OCI-LY7 (cell line): ENCODE data around the gene HAPLN2. TPM values are rescaled to one million over a fixed set of nuclear protein-coding genes. Genes with fewer than 3 reads are reported as not detected.

Experiments used
- BruUV-seq: library from RNA; stranded (reverse); fragments of 400-500 nt; replicated peaks from 2 replicates; lab custom pipeline; 2021; lab: Mats Ljungman, UMichigan
- CTCF ChIA-PET: fragments of 300-600 bp; sonication (Branson Sonifier 250); formaldehyde crosslinking; loops from one replicate; lab custom pipeline; 2022; ENCODE audit warnings: antibody characterized with exemption; ENCODE audit not compliant: unreplicated experiment; lab: Charles Lee
- POLR2A ChIA-PET: fragments of 300-600 bp; sonication (Branson Sonifier 250); formaldehyde crosslinking; loops from one replicate; lab custom pipeline; 2022; ENCODE audit warnings: antibody characterized with exemption; lab: Charles Lee
- DNase-seq: peaks from one replicate; pipeline ENCODE4 v3.0.0-alpha.2; 2015; ENCODE audit warnings: low spot score
- H2AFZ ChIP-seq: fragments of 200-600 bp; sonication (generic), shearing (Covaris generic); 2 replicates; pipeline ENCODE4 v1.6.1; 2014; ENCODE audit warnings: mild to moderate bottlenecking, antibody characterized with exemption, low read length, moderate library complexity
- H3K27ac ChIP-seq: fragments of 200-600 bp; sonication (generic); 2 replicates; pipeline ENCODE4 v1.5.1; 2014; ENCODE audit warnings: mixed run types, low read depth, mild to moderate bottlenecking, moderate library complexity, low read length, inconsistent platforms; ENCODE audit not compliant: poor library complexity, severe bottlenecking
- H3K36me3 ChIP-seq: fragments of 200-600 bp; sonication (generic); 2 replicates; pipeline ENCODE4 v1.6.1; 2014; ENCODE audit warnings: mild to moderate bottlenecking, antibody characterized with exemption, low read length, moderate library complexity, mixed read lengths; ENCODE audit not compliant: insufficient read depth
- H3K4me1 ChIP-seq: fragments of 200-600 bp; sonication (generic); 2 replicates; pipeline ENCODE4 v1.5.1; 2014; ENCODE audit warnings: mild to moderate bottlenecking, low read length; ENCODE audit not compliant: insufficient read depth, poor library complexity, severe bottlenecking
- H3K4me2 ChIP-seq: fragments of 200-600 bp; sonication (generic); 2 replicates; pipeline ENCODE4 v1.6.1; 2014; ENCODE audit warnings: mild to moderate bottlenecking, low read length
- H3K4me3 ChIP-seq: fragments of 200-600 bp; sonication (generic); 2 replicates; pipeline ENCODE4 v1.5.1; 2014; ENCODE audit warnings: mild to moderate bottlenecking, low read depth, low read length; ENCODE audit not compliant: poor library complexity, severe bottlenecking
- H3K79me2 ChIP-seq: fragments of 200-600 bp; sonication (generic); 2 replicates; pipeline ENCODE4 v1.6.1; 2016; ENCODE audit warnings: low read depth, mild to moderate bottlenecking, low read length, moderate library complexity, mixed read lengths; ENCODE audit not compliant: insufficient read depth
- H3K9me2 ChIP-seq: fragments of 200-600 bp; sonication (generic); 2 replicates; pipeline ENCODE4 v1.6.1; 2016; ENCODE audit warnings: mild to moderate bottlenecking, low read length, mixed read lengths; ENCODE audit not compliant: insufficient read depth
- H3K9me3 ChIP-seq: fragments of 200-600 bp; sonication (generic); 2 replicates; pipeline ENCODE4 v1.6.1; 2014; ENCODE audit warnings: mild to moderate bottlenecking, mixed run types, low read length, mixed read lengths
- H4K20me1 ChIP-seq: fragments of 200-600 bp; sonication (generic); 2 replicates; pipeline ENCODE4 v1.6.1; 2014; ENCODE audit warnings: mild to moderate bottlenecking, antibody characterized with exemption, low read length, moderate library complexity, mixed read lengths; ENCODE audit not compliant: insufficient read depth
- CTCF ChIP-seq: fragments of 200-600 bp; sonication (generic); conservative IDR thresholded peaks from 2 replicates; pipeline ENCODE4 v1.5.1; 2014; ENCODE audit warnings: mild to moderate bottlenecking, antibody characterized with exemption, low read length, moderate library complexity, mixed read lengths
- EZH2phosphoT487 ChIP-seq: fragments of 200-600 bp; sonication (generic); IDR thresholded peaks from 2 replicates; pipeline ENCODE4 v1.6.1; 2018; ENCODE audit warnings: low read depth, borderline replicate concordance, mild to moderate bottlenecking, mixed run types, antibody characterized with exemption, low read length, moderate library complexity, mixed read lengths
- intact Hi-C: fragments of 100-400 bp; cut with micrococcal nuclease; formaldehyde crosslinking; loops from one replicate; pipeline ENCODE4 v1.10.0; 2022; ENCODE audit not compliant: unreplicated experiment
- total RNA-seq, 2 experiments: library from RNA; depleted of rRNA in 1 of 2; stranded (reverse); fragments of >200 nt in 1 of 2; shearing (Covaris generic) in 1 of 2; gene quantifications; 2 replicates each; pipeline ENCODE4 v1.2.3, GENCODE V29; 2014 to 2022

Gene HAPLN2
- total RNA-seq, 2 experiments from 2014 or later = 0.41 to 1.1 TPM

- H4K20me1 ChIP-seq = no peaks in the 10 kb centered on the region
- H3K27ac ChIP-seq = no peak overlapping the region
- H3K4me2 ChIP-seq = no peak overlapping the region
- no peak overlapping the region for H2AFZ ChIP-seq
- ChIA-PET CTCF (interaction anchor here (1.8 to 2.1 kb wide), 2 partner anchors 22 to 29 kb away, joined by 6 read pairs; no protein-coding TSS in a partner anchor), POLR2A (interaction anchor here (0.6 kb wide), 1 partner anchor 38 kb away, joined by 3 read pairs; no protein-coding TSS in a partner anchor)
- H3K4me3 ChIP-seq = no peak overlapping the region
- H3K9me2 ChIP-seq = no peaks in the 10 kb centered on the region
- no peaks in the 10 kb centered on the region for H3K79me2 ChIP-seq
- no peak for DNase-seq
- intact Hi-C loops = no loop called here
- peaks cover 21% of the 10 kb centered on the region for H3K4me1 ChIP-seq
- H3K36me3 ChIP-seq = no peaks in the 10 kb centered on the region
- TF ChIP-seq EZH2phosphoT487 (no peak), CTCF (no peak)
- H3K9me3 ChIP-seq = no peaks in the 10 kb centered on the region
- BruUV-seq = no TSS peak
Measured at GRCh38 chr1:156655904-156656516, 36.8 kb downstream of the HAPLN2 start.

- BruUV-seq = no TSS peak
- H3K79me2 ChIP-seq = no peaks in the 10 kb centered on the region
- ChIA-PET CTCF (interaction anchor here (0.9 to 2.1 kb wide), 7 partner anchors 9 to 33 kb away, joined by 4 to 12 read pairs (median 6); no protein-coding TSS in a partner anchor), POLR2A (interaction anchor here (1.5 kb wide), 1 partner anchor 21 kb away, joined by 3 read pairs; no protein-coding TSS in a partner anchor)
- H3K36me3 ChIP-seq = no peaks in the 10 kb centered on the region
- intact Hi-C loops = loop anchor here (1.0 kb wide), 1 partner anchor 30 kb away; no protein-coding TSS in a partner anchor
- H3K9me2 ChIP-seq = no peaks in the 10 kb centered on the region
- H3K4me2 ChIP-seq = peak overlapping the region; percentile 10; the same call in 1 of the 2 replicates
- DNase-seq = peak; percentile 48
- no peak overlapping the region for H2AFZ ChIP-seq
- H3K4me1 ChIP-seq = peaks cover 31% of the 10 kb centered on the region
- TF ChIP-seq EZH2phosphoT487 (no peak), CTCF (peak; percentile 92)
- H3K9me3 ChIP-seq = no peaks in the 10 kb centered on the region
- no peak overlapping the region for H3K4me3 ChIP-seq
- H3K27ac ChIP-seq = no peak overlapping the region
- H4K20me1 ChIP-seq = no peaks in the 10 kb centered on the region
Measured at GRCh38 chr1:156656806-156657740, 37.9 kb downstream of the HAPLN2 start.
